Measurements from ENCODE around the gene HIRIP3. TPM values are rescaled to one million over a fixed set of nuclear protein-coding genes. Genes with fewer than 3 reads are reported as not detected.

Gene HIRIP3
- total and polyA plus RNA-seq, 2 of the 8 experiments (the other 6 are each of a cell fraction or from before 2014, with no cell fraction given) = 11.9 to 18.5 TPM

DNA sequence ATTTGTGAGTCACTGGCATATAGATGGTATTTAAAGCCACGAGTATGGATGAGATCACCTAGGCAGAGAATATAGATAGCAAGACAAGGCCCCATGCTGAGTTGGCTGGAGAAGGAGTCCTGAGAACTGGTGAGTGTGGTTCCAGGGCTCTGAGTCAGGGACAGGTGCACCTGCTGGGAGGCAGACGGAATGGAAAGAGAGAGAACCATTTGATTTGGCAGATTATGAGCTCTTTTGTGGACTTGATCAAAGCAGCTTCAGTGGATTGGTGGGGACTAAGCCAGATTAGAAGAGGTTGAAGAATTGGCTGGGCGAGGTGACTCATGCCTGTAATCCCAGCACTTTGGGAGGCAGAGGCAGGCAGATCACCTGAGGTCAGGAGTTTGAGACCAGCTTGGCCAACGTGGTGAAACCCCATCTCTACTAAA is 23.3 kb upstream of the HIRIP3 start:
- ChIA-PET POLR2A (ENCODE audit: partially characterized antibody) (interaction anchor here (0.7 to 2.9 kb wide), 5 partner anchors 9 to 23 kb away, joined by 3 to 11 read pairs (median 6); partner anchors contain the start of genes HIRIP3 and INO80E), CTCF (ENCODE audit: partially characterized antibody) (interaction anchor here (0.7 to 1.9 kb wide), 9 partner anchors 13 to 261 kb away, joined by 3 to 9 read pairs (median 3); partner anchors contain the start of genes PAGR1, TLCD3B and TMEM219)
- no peak overlapping the region for H2BK15ac ChIP-seq (ENCODE audit: low read length)
- no peaks in the 10 kb centered on the region for H3K27me3 ChIP-seq (replicated peaks in 1 of 4; ENCODE audit: control insufficient read depth in 3 of 4, extremely low read depth in 1 of 4, insufficient read depth in 3 of 4, low read length in 3 of 4)
- no peak overlapping the region for H3K9ac ChIP-seq (replicated peaks in 1 of 4; ENCODE audit: extremely low read depth in 1 of 4, low read depth in 3 of 4, low read length in 3 of 4)
- H3K23ac ChIP-seq (ENCODE audit: insufficient read length) = no peak overlapping the region
- no peak overlapping the region for H3K18ac ChIP-seq (ENCODE audit: extremely low read depth, low read length)
- no peak overlapping the region for H3K4ac ChIP-seq (replicated peaks; ENCODE audit: insufficient read length, low read depth, low read length)
- H3K9me3 ChIP-seq (ENCODE audit: insufficient read depth in 2 of 2, low read depth in 1 of 2, low read length in 1 of 2) = no peaks in the 10 kb centered on the region
- no peak overlapping the region for H2BK12ac ChIP-seq (ENCODE audit: low read depth, low read length)
- H4K5ac ChIP-seq (ENCODE audit: insufficient read length, low read depth, low read length) = no peak overlapping the region
- WGBS, 2 experiments (ENCODE audit: extremely low coverage in 1 of 2, insufficient coverage in 1 of 2, insufficient read length in 1 of 2, insufficient replicate concordance in 2 of 2, low coverage in 1 of 2, low lambda C conversion rate in 2 of 2, missing lambda C conversion rate in 1 of 2) = 84% methylated on average over 4 of the region's 4 CpGs; no CpG with 5 or more reads in 1 of the 2 experiments
- TF ChIP-seq TBP (IDR thresholded peaks at IDR 0.05; ENCODE audit: low read depth, low read length) (no peak), JUND (IDR thresholded peaks at IDR 0.05; ENCODE audit: low read length) (no peak), SRF (IDR thresholded peaks at IDR 0.05; ENCODE audit: low read depth, low read length) (no peak), MAX (IDR thresholded peaks at IDR 0.05) (no peak), EGR1 (IDR thresholded peaks at IDR 0.05; ENCODE audit: borderline replicate concordance, low read depth, low read length) (no peak), ATF2 (IDR thresholded peaks at IDR 0.05; ENCODE audit: low read length) (no peak), BCL11A (IDR thresholded peaks at IDR 0.05; ENCODE audit: low read depth in 2 of 2, low read length in 2 of 2) (no peak), SP4 (IDR thresholded peaks at IDR 0.05; ENCODE audit: low read length) (no peak), SP2 (IDR thresholded peaks at IDR 0.05; ENCODE audit: low read length) (no peak)
- TF ChIP-seq, protein P1, sequence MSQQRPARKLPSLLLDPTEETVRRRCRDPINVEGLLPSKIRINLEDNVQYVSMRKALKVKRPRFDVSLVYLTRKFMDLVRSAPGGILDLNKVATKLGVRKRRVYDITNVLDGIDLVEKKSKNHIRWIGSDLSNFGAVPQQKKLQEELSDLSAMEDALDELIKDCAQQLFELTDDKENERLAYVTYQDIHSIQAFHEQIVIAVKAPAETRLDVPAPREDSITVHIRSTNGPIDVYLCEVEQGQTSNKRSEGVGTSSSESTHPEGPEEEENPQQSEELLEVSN (IDR thresholded peaks at IDR 0.05) = no peak
- H4K8ac ChIP-seq (ENCODE audit: extremely low read depth, insufficient read depth, low read length) = no peak overlapping the region
- H3K14ac ChIP-seq (ENCODE audit: insufficient read length) = no peak overlapping the region
- 0 out of 2 replicates have a peak, but pooled peaks cover 2% of the 10 kb centered on the region for H3K23me2 ChIP-seq (ENCODE audit: low read depth, low read length)
- no peak overlapping the region for H2BK5ac ChIP-seq (ENCODE audit: low read depth, low read length)
- FAIRE-seq (no peak), DNase-seq (ENCODE audit: low read depth in 1 of 2, low spot score in 2 of 2) (no peak)
- no peak overlapping the region for H3K4me2 ChIP-seq (ENCODE audit: insufficient read depth in 1 of 2, low read depth in 2 of 2, low read length in 2 of 2)
- H3K4me3 ChIP-seq (ENCODE audit: extremely low read depth in 1 of 4, insufficient read depth in 2 of 4, low read depth in 3 of 4, low read length in 4 of 4) = no peak overlapping the region
- H3K79me2 ChIP-seq (ENCODE audit: control insufficient read depth in 1 of 2, insufficient read depth in 2 of 2, low read length in 2 of 2) = no peaks in the 10 kb centered on the region
- H3K4me1 ChIP-seq (replicated peaks in 1 of 4; ENCODE audit: control insufficient read depth in 3 of 4, insufficient read depth in 4 of 4, low read length in 3 of 4) = no peaks in the 10 kb centered on the region; a peak in 1 of 7 replicates
- no peak overlapping the region for H4K91ac ChIP-seq (replicated peaks; ENCODE audit: insufficient read length, low read length)
- H2BK120ac ChIP-seq (replicated peaks; ENCODE audit: low read depth, low read length) = no peak overlapping the region
- no peaks in the 10 kb centered on the region for H4K20me1 ChIP-seq (replicated peaks in 1 of 2; ENCODE audit: control insufficient read depth in 1 of 2, insufficient read depth in 2 of 2, low read length in 2 of 2)
- no peak overlapping the region for H3K27ac ChIP-seq (ENCODE audit: low read depth, low read length)
- no peak overlapping the region for H2AFZ ChIP-seq (ENCODE audit: low read length)
- H3K36me3 ChIP-seq (ENCODE audit: control insufficient read depth in 2 of 4, insufficient read depth in 4 of 4, low read length in 3 of 4) = no peaks in the 10 kb centered on the region
- no peak overlapping the region for H3K56ac ChIP-seq (replicated peaks; ENCODE audit: insufficient read length, low read depth, low read length)
- H2BK20ac ChIP-seq (ENCODE audit: low read length) = no peak overlapping the region
- no peaks in the 10 kb centered on the region for H3K79me1 ChIP-seq (ENCODE audit: low read depth, low read length)
- no peak overlapping the region for H2AK5ac ChIP-seq (ENCODE audit: low read depth, low read length)
